Heart right ventricle (tissue), 16 donors: ENCODE data around the gene CHCHD3. TPM values are rescaled to one million over a fixed set of nuclear protein-coding genes. Genes with fewer than 3 reads are reported as not detected.
A peak's percentile ranks its signal among the peaks of the same experiment; 100 is the strongest.

Experiments
- ATAC-seq, 8 donors: fragments of 200-7000 bp; cut with Tn5 transposase; one replicate each; pipeline ENCODE4 v1.9.1; 2020; ENCODE audit warnings: mild to moderate bottlenecking in 8 of 8, moderate library complexity in 8 of 8, moderate number of reproducible peaks in 1 of 8
- DNase-seq, 2 donors: peaks; one replicate each; pipeline ENCODE4 v3.0.0-alpha.2; 2020
- H3K27ac ChIP-seq, 10 donors: fragments of 200-600 bp; sonication (generic) in 2 of 10; one replicate each; pipeline versions ENCODE4 v1.5.0 to v1.8.0; 2020 to 2022; ENCODE audit warnings: mild to moderate bottlenecking in 3 of 10
- H3K27me3 ChIP-seq, 7 donors: fragments of 200-600 bp; one replicate each; pipeline ENCODE4 v1.8.0; 2021 to 2022; ENCODE audit warnings: mild to moderate bottlenecking in 2 of 7
- H3K36me3 ChIP-seq, 9 donors: fragments of 200-600 bp; sonication (generic) in 1 of 9; one replicate each; pipeline versions ENCODE4 v1.5.0 to v1.8.0; 2020 to 2022; ENCODE audit warnings: mild to moderate bottlenecking in 2 of 9
- H3K4me1 ChIP-seq, 9 donors: fragments of 200-600 bp; sonication (generic) in 1 of 9; one replicate each; pipeline versions ENCODE4 v1.5.0 to v1.8.0; 2020 to 2022; ENCODE audit warnings: mild to moderate bottlenecking in 4 of 9
- H3K4me3 ChIP-seq, 10 donors: fragments of 200-600 bp; sonication (generic) in 2 of 10; one replicate each; pipeline versions ENCODE4 v1.5.0 to v1.8.0; 2020 to 2022; ENCODE audit warnings: mild to moderate bottlenecking in 7 of 10, moderate library complexity in 2 of 10
- H3K9me3 ChIP-seq, 11 donors: fragments of 200-600 bp in 10 of 11; sonication (generic) in 2 of 11; one replicate each; pipeline versions ENCODE4 v1.5.0 to v1.8.0; 2013 to 2022; ENCODE audit warnings: mild to moderate bottlenecking in 2 of 11, control low read depth in 1 of 11, moderate library complexity in 1 of 11
- CTCF ChIP-seq, 9 donors: fragments of 200-600 bp; sonication (generic) in 2 of 9; IDR thresholded peaks; one replicate each; pipeline versions ENCODE4 v1.5.0 to v1.8.0; 2021 to 2022; ENCODE audit warnings: antibody characterized with exemption in 9 of 9, mild to moderate bottlenecking in 5 of 9, moderate library complexity in 1 of 9
- WGBS, 2 donors: extraction: QIAGEN DNeasy Blood & Tissue Kit; methylation state at CpG; one replicate each; pipeline ENCODE4 v1.1.7; 2013; ENCODE audit warnings: inconsistent platforms in 1 of 2; 5-methylcytosine and 5-hydroxymethylcytosine counted together
- intact Hi-C, 10 donors: fragments of 100-400 bp; cut with DNase I; formaldehyde crosslinking; loops; one replicate each; pipeline versions ENCODE4 v1.11.1 to v1.14.2; 2022
- polyA plus RNA-seq, 2 donors: library from polyadenylated mRNA; stranded (reverse); fragments of 200-250 nt; gene quantifications; one replicate each; pipeline ENCODE4 v1.2.3, GENCODE V29; 2013
- total RNA-seq, 10 donors: library from RNA; stranded (reverse); fragmentation: NEBNext Ultra II Directional in 3 of 10; extraction: Animal tissue kit (Norgen Biotek cat#: 25700) in 3 of 10; gene quantifications; one replicate each; pipeline versions ENCODE4 v1.2.1 to v1.2.4, GENCODE V29; 2021 to 2023
- donor health status: Arrhythmogenic right ventricular cardiomyopathy.
- donor health status: ischemic (EF 13 %, LVEDD 7.1; RV severe dilation, severe dysfunction).
- donor health status: healthy with polysubstance abuse.
- donor health status: DM: no; HTN: yes; CAD: no.
- donor health status: DM: no; HTN: no; CAD: no.
- donor health status: ischemic (EF 25% LVEDD 6.9; RV normal size, moderate dysfunction).
- donor health status: ischemic (EF 25% LVEDD 5.7; RV mildly dilated, moderate dysfunction).
- donor health status: healthy.
- donor health status: DM: yes; HTN: yes; CAD: no.
- donor health status: Ischemic cardiomyopathy.
- donor health status: ischemic (EF 35%, LVEDD 5.7; RV mildly dilated, moderate dysfunction).
- donor health status: nonischemic (EF 11% LVEDD 7.7; RV severe dilation, severe dysfunction).
- donor health status: DM: yes; HTN: yes; CAD: no.
- donor health status: PGD.
- donor health status: ischemic (EF 29% LVEDD 5.4; RV normal size, mild dysfunction).
- donor health status: nonischemic (EF 23%, LVEDD 6.1; RV moderate dilation, normal function).

The CHCHD3 gene
- total and polyA plus RNA-seq, 12 donors: 42.6 to 215 (median 185) TPM

DNA sequence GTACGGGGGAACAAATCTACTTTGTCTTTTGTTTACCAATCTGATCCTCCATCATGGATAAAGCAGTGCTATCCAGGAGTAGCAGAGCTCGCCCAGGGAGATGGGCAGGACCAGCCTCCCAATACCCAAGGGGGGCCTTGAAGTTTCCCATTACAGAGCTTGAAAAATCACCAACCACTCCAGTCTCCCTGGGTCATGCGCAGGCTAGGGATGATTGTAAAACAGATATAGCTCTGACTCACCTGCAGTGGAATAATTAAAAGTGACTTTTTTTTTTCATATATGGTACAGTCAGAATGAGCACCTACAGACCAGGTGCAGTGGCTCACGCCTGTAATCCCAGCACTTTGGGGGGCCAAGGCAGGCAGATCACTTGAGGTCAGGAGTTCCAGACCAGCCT is 301.1 kb downstream of the CHCHD3 start:
- H3K9me3 ChIP-seq: no peaks in the 10 kb centered on the region
- H3K36me3 ChIP-seq: peaks cover 0 to 33% (median 10%) of the 10 kb centered on the region in 9 donors
- ATAC-seq: no peak
- H3K4me1 ChIP-seq: peaks cover 0 to 3% (median 0%) of the 10 kb centered on the region in 9 donors
- WGBS, 2 donors: 95 to 97% methylated on average over 4 of the region's 4 CpGs
- no peak for DNase-seq
- H3K27me3 ChIP-seq: no peaks in the 10 kb centered on the region
- no peak overlapping the region for H3K27ac ChIP-seq
- intact Hi-C loops: no loop called here
- no peak for TF ChIP-seq CTCF (IDR thresholded peaks at IDR 0.05)
- no peak overlapping the region for H3K4me3 ChIP-seq

- DNase-seq (no peak), ATAC-seq (peak in 1 of 8 donors; percentile 18)
- Histone ChIP-seq H3K36me3 (peaks cover 0 to 16% (median 6%) of the 10 kb centered on the region in 9 donors), H3K9me3 (no peaks in the 10 kb centered on the region), H3K27ac (no peak overlapping the region), H3K4me3 (no peak overlapping the region), H3K4me1 (peaks cover 0 to 3% (median 0%) of the 10 kb centered on the region in 9 donors), H3K27me3 (no peaks in the 10 kb centered on the region)
- no peak for TF ChIP-seq CTCF (IDR thresholded peaks at IDR 0.05)
- intact Hi-C loops: no loop called here
- 25 to 41% methylated on average over 2 of the region's 2 CpGs for WGBS, 2 donors
Measured at GRCh38 chr7:132779164-132779563, 302.7 kb downstream of the CHCHD3 start.

DNA sequence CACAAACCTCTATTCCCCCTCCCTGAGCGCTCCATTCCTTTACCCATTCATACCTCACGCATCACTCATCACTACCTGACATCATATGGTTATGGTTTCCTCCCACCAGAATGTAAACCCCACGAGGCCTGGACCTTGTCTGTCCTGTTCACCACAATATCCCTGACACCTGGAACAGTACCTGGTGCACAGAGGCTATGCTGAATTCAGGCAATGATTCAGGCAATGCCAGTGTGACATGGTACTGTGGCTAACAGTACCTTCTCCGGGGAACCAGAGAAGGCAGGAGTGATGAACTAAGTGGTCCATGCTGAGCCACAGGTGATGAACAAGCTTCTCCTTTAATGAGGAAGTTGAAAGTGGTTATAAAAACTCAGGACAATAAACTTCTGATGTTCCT is 303.1 kb downstream of the CHCHD3 start:
- Histone ChIP-seq H3K27me3 (no peaks in the 10 kb centered on the region), H3K9me3 (no peaks in the 10 kb centered on the region), H3K4me3 (no peak overlapping the region), H3K27ac (no peak overlapping the region), H3K36me3 (peaks cover 0 to 12% (median 2%) of the 10 kb centered on the region in 9 donors), H3K4me1 (peaks cover 0 to 3% (median 0%) of the 10 kb centered on the region in 9 donors)
- DNase-seq (no peak), ATAC-seq (no peak)
- TF ChIP-seq CTCF (IDR thresholded peaks at IDR 0.05): no peak
- WGBS, 2 donors: 74 to 81% methylated on average over 4 of the region's 4 CpGs
- intact Hi-C loops: no loop called here

DNA sequence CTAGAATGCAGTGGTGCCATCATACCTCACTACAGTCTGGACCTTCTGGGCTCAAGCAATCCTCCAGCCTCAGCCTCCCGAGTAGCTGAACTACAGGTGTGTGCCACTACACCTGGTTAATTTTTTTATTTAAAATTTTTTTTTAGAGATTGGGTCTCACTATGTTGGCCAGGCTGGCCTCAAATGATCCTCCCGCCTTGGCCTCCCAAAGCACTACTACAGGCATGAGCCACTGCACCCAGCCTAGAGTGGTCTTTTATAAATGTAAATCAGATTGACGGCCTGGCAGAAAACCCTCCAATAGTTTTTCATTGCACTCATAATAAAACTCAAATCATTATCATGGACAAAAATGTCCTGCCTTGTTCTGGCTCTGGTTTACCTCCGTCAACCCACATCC is 303.9 kb downstream of the CHCHD3 start:
- intact Hi-C loops: no loop called here
- no peak for TF ChIP-seq CTCF (IDR thresholded peaks at IDR 0.05)
- H3K4me3 ChIP-seq: no peak overlapping the region
- H3K36me3 ChIP-seq: peaks cover 0 to 4% (median 0%) of the 10 kb centered on the region in 9 donors
- no peak overlapping the region for H3K27ac ChIP-seq
- no peaks in the 10 kb centered on the region for H3K9me3 ChIP-seq
- no peak for DNase-seq
- no peaks in the 10 kb centered on the region for H3K27me3 ChIP-seq
- no peak for ATAC-seq
- H3K4me1 ChIP-seq: peaks cover 0 to 1% (median 0%) of the 10 kb centered on the region in 9 donors
- WGBS, 2 donors: 95 to 97% methylated on average over 4 of the region's 4 CpGs
